Measurements from ENCODE around the gene UGGT1.

The UGGT1 gene

GRCh38 chr2:128115921-128116623 lies 25.1 kb downstream of the UGGT1 start:
- no peak overlapping the region for H3K4me3 ChIP-seq (ENCODE audit: low read depth in 1 of 2, low read length in 2 of 2)
- H3K27ac ChIP-seq (ENCODE audit: low read length): no peak overlapping the region
- no peaks in the 10 kb centered on the region for H3K4me1 ChIP-seq (ENCODE audit: control insufficient read depth in 1 of 2, insufficient read depth in 2 of 2, low read length in 2 of 2)
- no peaks in the 10 kb centered on the region for H3K27me3 ChIP-seq (ENCODE audit: low read depth, low read length)
- H3K36me3 ChIP-seq (ENCODE audit: control insufficient read depth in 1 of 2, insufficient read depth in 2 of 2, low read length in 2 of 2): peaks cover 36 to 52% of the 10 kb centered on the region in 2 donors
- no peaks in the 10 kb centered on the region for H3K9me3 ChIP-seq (ENCODE audit: control insufficient read depth in 1 of 2, low read length in 2 of 2)

GRCh38 chr2:128134573-128134972 lies 43.6 kb downstream of the UGGT1 start:
- H3K36me3 ChIP-seq (ENCODE audit: control insufficient read depth in 1 of 2, insufficient read depth in 2 of 2, low read length in 2 of 2): peaks cover 48 to 84% of the 10 kb centered on the region in 2 donors
- no peak overlapping the region for H3K27ac ChIP-seq (ENCODE audit: low read length)
- no peaks in the 10 kb centered on the region for H3K9me3 ChIP-seq (ENCODE audit: control insufficient read depth in 1 of 2, low read length in 2 of 2)
- H3K4me3 ChIP-seq (ENCODE audit: low read depth in 1 of 2, low read length in 2 of 2): no peak overlapping the region
- no peaks in the 10 kb centered on the region for H3K4me1 ChIP-seq (ENCODE audit: control insufficient read depth in 1 of 2, insufficient read depth in 2 of 2, low read length in 2 of 2)
- H3K27me3 ChIP-seq (ENCODE audit: low read depth, low read length): no peaks in the 10 kb centered on the region

- Histone ChIP-seq H3K4me1 (ENCODE audit: control insufficient read depth in 1 of 2, insufficient read depth in 2 of 2, low read length in 2 of 2) (no peaks in the 10 kb centered on the region), H3K36me3 (ENCODE audit: control insufficient read depth in 1 of 2, insufficient read depth in 2 of 2, low read length in 2 of 2) (peaks cover 49 to 73% of the 10 kb centered on the region in 2 donors), H3K9me3 (ENCODE audit: control insufficient read depth in 1 of 2, low read length in 2 of 2) (no peaks in the 10 kb centered on the region), H3K27me3 (ENCODE audit: low read depth, low read length) (no peaks in the 10 kb centered on the region), H3K27ac (ENCODE audit: low read length) (no peak overlapping the region), H3K4me3 (ENCODE audit: low read depth in 1 of 2, low read length in 2 of 2) (no peak overlapping the region)
Observed at GRCh38 chr2:128137094-128137616, 46.2 kb downstream of the UGGT1 start.

GRCh38 chr2:128139624-128140023 lies 48.6 kb downstream of the UGGT1 start:
- H3K36me3 ChIP-seq (ENCODE audit: control insufficient read depth in 1 of 2, insufficient read depth in 2 of 2, low read length in 2 of 2): peaks cover 43 to 62% of the 10 kb centered on the region in 2 donors
- H3K4me1 ChIP-seq (ENCODE audit: control insufficient read depth in 1 of 2, insufficient read depth in 2 of 2, low read length in 2 of 2): no peaks in the 10 kb centered on the region
- no peaks in the 10 kb centered on the region for H3K9me3 ChIP-seq (ENCODE audit: control insufficient read depth in 1 of 2, low read length in 2 of 2)
- H3K27me3 ChIP-seq (ENCODE audit: low read depth, low read length): no peaks in the 10 kb centered on the region
- no peak overlapping the region for H3K4me3 ChIP-seq (ENCODE audit: low read depth in 1 of 2, low read length in 2 of 2)
- no peak overlapping the region for H3K27ac ChIP-seq (ENCODE audit: low read length)

GRCh38 chr2:128145651-128146050 lies 54.7 kb downstream of the UGGT1 start:
- no peak overlapping the region for H3K27ac ChIP-seq (ENCODE audit: low read length)
- H3K27me3 ChIP-seq (ENCODE audit: low read depth, low read length): no peaks in the 10 kb centered on the region
- H3K9me3 ChIP-seq (ENCODE audit: control insufficient read depth in 1 of 2, low read length in 2 of 2): no peaks in the 10 kb centered on the region
- no peak overlapping the region for H3K4me3 ChIP-seq (ENCODE audit: low read depth in 1 of 2, low read length in 2 of 2)
- H3K4me1 ChIP-seq (ENCODE audit: control insufficient read depth in 1 of 2, insufficient read depth in 2 of 2, low read length in 2 of 2): no peaks in the 10 kb centered on the region
- peaks cover 26 to 30% of the 10 kb centered on the region in 2 donors for H3K36me3 ChIP-seq (ENCODE audit: control insufficient read depth in 1 of 2, insufficient read depth in 2 of 2, low read length in 2 of 2)

GRCh38 chr2:128153786-128154185 lies 62.8 kb downstream of the UGGT1 start:
- no peaks in the 10 kb centered on the region for H3K27me3 ChIP-seq (ENCODE audit: low read depth, low read length)
- no peaks in the 10 kb centered on the region for H3K9me3 ChIP-seq (ENCODE audit: control insufficient read depth in 1 of 2, low read length in 2 of 2)
- no peaks in the 10 kb centered on the region for H3K4me1 ChIP-seq (ENCODE audit: control insufficient read depth in 1 of 2, insufficient read depth in 2 of 2, low read length in 2 of 2)
- H3K36me3 ChIP-seq (ENCODE audit: control insufficient read depth in 1 of 2, insufficient read depth in 2 of 2, low read length in 2 of 2): peaks cover 32 to 53% of the 10 kb centered on the region in 2 donors
- H3K4me3 ChIP-seq (ENCODE audit: low read depth in 1 of 2, low read length in 2 of 2): no peak overlapping the region
- H3K27ac ChIP-seq (ENCODE audit: low read length): no peak overlapping the region

GRCh38 chr2:128154225-128154624 lies 63.2 kb downstream of the UGGT1 start:
- H3K27ac ChIP-seq (ENCODE audit: low read length): no peak overlapping the region
- H3K27me3 ChIP-seq (ENCODE audit: low read depth, low read length): no peaks in the 10 kb centered on the region
- H3K4me3 ChIP-seq (ENCODE audit: low read depth in 1 of 2, low read length in 2 of 2): no peak overlapping the region
- H3K4me1 ChIP-seq (ENCODE audit: control insufficient read depth in 1 of 2, insufficient read depth in 2 of 2, low read length in 2 of 2): no peaks in the 10 kb centered on the region
- H3K36me3 ChIP-seq (ENCODE audit: control insufficient read depth in 1 of 2, insufficient read depth in 2 of 2, low read length in 2 of 2): peaks cover 32 to 53% of the 10 kb centered on the region in 2 donors
- H3K9me3 ChIP-seq (ENCODE audit: control insufficient read depth in 1 of 2, low read length in 2 of 2): no peaks in the 10 kb centered on the region

- Histone ChIP-seq H3K27me3 (ENCODE audit: low read depth, low read length) (no peaks in the 10 kb centered on the region), H3K4me1 (ENCODE audit: control insufficient read depth in 1 of 2, insufficient read depth in 2 of 2, low read length in 2 of 2) (no peaks in the 10 kb centered on the region), H3K9me3 (ENCODE audit: control insufficient read depth in 1 of 2, low read length in 2 of 2) (no peaks in the 10 kb centered on the region), H3K27ac (ENCODE audit: low read length) (no peak overlapping the region), H3K4me3 (ENCODE audit: low read depth in 1 of 2, low read length in 2 of 2) (no peak overlapping the region), H3K36me3 (ENCODE audit: control insufficient read depth in 1 of 2, insufficient read depth in 2 of 2, low read length in 2 of 2) (peaks cover 45 to 59% of the 10 kb centered on the region in 2 donors)
Observed at GRCh38 chr2:128155970-128156369, 65.0 kb downstream of the UGGT1 start.

- H3K27me3 ChIP-seq (ENCODE audit: low read depth, low read length): no peaks in the 10 kb centered on the region
- no peaks in the 10 kb centered on the region for H3K4me1 ChIP-seq (ENCODE audit: control insufficient read depth in 1 of 2, insufficient read depth in 2 of 2, low read length in 2 of 2)
- H3K36me3 ChIP-seq (ENCODE audit: control insufficient read depth in 1 of 2, insufficient read depth in 2 of 2, low read length in 2 of 2): peaks cover 49 to 64% of the 10 kb centered on the region in 2 donors
- no peak overlapping the region for H3K4me3 ChIP-seq (ENCODE audit: low read depth in 1 of 2, low read length in 2 of 2)
- H3K9me3 ChIP-seq (ENCODE audit: control insufficient read depth in 1 of 2, low read length in 2 of 2): no peaks in the 10 kb centered on the region
- H3K27ac ChIP-seq (ENCODE audit: low read length): no peak overlapping the region
Observed at GRCh38 chr2:128156812-128157211, 65.8 kb downstream of the UGGT1 start.

- no peak overlapping the region for H3K27ac ChIP-seq (ENCODE audit: low read length)
Observed at GRCh38 chr2:128157644-128158043, 66.6 kb downstream of the UGGT1 start.

GRCh38 chr2:128158176-128158575 lies 67.2 kb downstream of the UGGT1 start:
- Histone ChIP-seq H3K27me3 (ENCODE audit: low read depth, low read length) (no peaks in the 10 kb centered on the region), H3K36me3 (ENCODE audit: control insufficient read depth in 1 of 2, insufficient read depth in 2 of 2, low read length in 2 of 2) (peaks cover 47 to 63% of the 10 kb centered on the region in 2 donors), H3K27ac (ENCODE audit: low read length) (no peak overlapping the region), H3K4me1 (ENCODE audit: control insufficient read depth in 1 of 2, insufficient read depth in 2 of 2, low read length in 2 of 2) (no peaks in the 10 kb centered on the region), H3K9me3 (ENCODE audit: control insufficient read depth in 1 of 2, low read length in 2 of 2) (no peaks in the 10 kb centered on the region), H3K4me3 (ENCODE audit: low read depth in 1 of 2, low read length in 2 of 2) (no peak overlapping the region)

More at GRCh38 chr2:128157644-128158043, 66.6 kb downstream of the UGGT1 start:
- H3K4me3 ChIP-seq (ENCODE audit: low read depth in 1 of 2, low read length in 2 of 2): no peak overlapping the region
- H3K4me1 ChIP-seq (ENCODE audit: control insufficient read depth in 1 of 2, insufficient read depth in 2 of 2, low read length in 2 of 2): no peaks in the 10 kb centered on the region
- H3K36me3 ChIP-seq (ENCODE audit: control insufficient read depth in 1 of 2, insufficient read depth in 2 of 2, low read length in 2 of 2): peaks cover 50 to 65% of the 10 kb centered on the region in 2 donors
- H3K27me3 ChIP-seq (ENCODE audit: low read depth, low read length): no peaks in the 10 kb centered on the region
- no peaks in the 10 kb centered on the region for H3K9me3 ChIP-seq (ENCODE audit: control insufficient read depth in 1 of 2, low read length in 2 of 2)

GRCh38 chr2:128159437-128159836 lies 68.4 kb downstream of the UGGT1 start:
- H3K36me3 ChIP-seq (ENCODE audit: control insufficient read depth in 1 of 2, insufficient read depth in 2 of 2, low read length in 2 of 2): peaks cover 40 to 53% of the 10 kb centered on the region in 2 donors
- H3K4me1 ChIP-seq (ENCODE audit: control insufficient read depth in 1 of 2, insufficient read depth in 2 of 2, low read length in 2 of 2): no peaks in the 10 kb centered on the region

More at GRCh38 chr2:128159437-128159836, 68.4 kb downstream of the UGGT1 start:
- Histone ChIP-seq H3K27me3 (ENCODE audit: low read depth, low read length) (no peaks in the 10 kb centered on the region), H3K9me3 (ENCODE audit: control insufficient read depth in 1 of 2, low read length in 2 of 2) (no peaks in the 10 kb centered on the region), H3K27ac (ENCODE audit: low read length) (no peak overlapping the region), H3K4me3 (ENCODE audit: low read depth in 1 of 2, low read length in 2 of 2) (no peak overlapping the region)

Data from muscle layer of duodenum (tissue), 2 donors.